Right lobe of liver (tissue), 4 donors: ENCODE measurements around the gene C4A.

Experiments used
- CTCF ChIP-seq, 4 donors: fragments of 200-600 bp in 3 of 4; fragments of 450-650 bp in 1 of 4; IDR thresholded peaks; one replicate each; pipeline versions ENCODE4 v1.5.1 to v1.8.0; 2016 to 2022; ENCODE audit warnings: antibody characterized with exemption in 4 of 4, mild to moderate bottlenecking in 2 of 4
- POLR2A ChIP-seq: fragments of 450-650 bp; IDR thresholded peaks from one replicate; pipeline ENCODE4 v1.6.1; 2017; ENCODE audit warnings: antibody characterized with exemption, mild to moderate bottlenecking
- donor health status: DM: no; HTN: no; CAD: no.
- donor health status: DM: no; HTN: no; CAD: no.
- donor health status: DM: no; HTN: yes; CAD: no.

DNA sequence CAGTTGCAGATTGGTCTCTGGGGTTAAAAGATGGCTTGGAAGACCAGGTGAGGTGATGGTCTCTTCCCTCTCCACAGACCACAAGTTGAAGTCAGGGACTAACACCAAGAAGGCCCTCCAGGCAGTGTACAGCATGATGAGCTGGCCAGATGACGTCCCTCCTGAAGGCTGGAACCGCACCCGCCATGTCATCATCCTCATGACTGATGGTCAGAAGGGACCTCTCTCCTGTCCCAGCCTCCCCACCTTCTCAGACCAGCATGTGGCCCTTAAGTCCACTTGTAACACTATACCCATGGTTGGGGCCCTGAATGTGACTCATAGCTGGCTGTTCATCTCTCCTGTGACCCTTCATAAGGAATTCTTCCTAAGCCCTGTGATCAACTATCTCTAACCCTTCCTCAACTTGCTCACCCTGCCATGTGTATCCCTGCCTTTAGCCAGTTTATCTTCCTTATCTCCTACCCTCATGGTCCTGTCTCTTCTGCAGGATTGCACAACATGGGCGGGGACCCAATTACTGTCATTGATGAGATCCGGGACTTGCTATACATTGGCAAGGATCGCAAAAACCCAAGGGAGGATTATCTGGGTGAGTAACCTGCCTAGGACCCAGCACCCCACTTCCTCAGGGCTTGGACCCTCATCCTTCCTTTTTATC is 33.0 kb upstream of the C4A start:
- TF ChIP-seq POLR2A: no peak
- no peak for TF ChIP-seq CTCF (IDR thresholded peaks at IDR 0.05)
